ENCODE data around the gene MESP1. TPM values are rescaled to one million over a fixed set of nuclear protein-coding genes. Genes with fewer than 3 reads are reported as not detected.

The MESP1 gene
- total RNA-seq, 1 experiment from 2014 or later, result not detected

- Histone ChIP-seq H2AFZ (ENCODE audit: low read length) (no peak overlapping the region), H3K9me3 (ENCODE audit: low read length) (no peaks in the 10 kb centered on the region), H3K4me1 (ENCODE audit: low read length) (no peaks in the 10 kb centered on the region), H3K4me3 (ENCODE audit: low read length) (no peak overlapping the region), H3K27me3 (ENCODE audit: low read length) (no peaks in the 10 kb centered on the region), H3K36me3 (ENCODE audit: insufficient read depth, low read length) (no peaks in the 10 kb centered on the region), H3K9ac (ENCODE audit: low read length) (no peak overlapping the region), H3K4me2 (ENCODE audit: low read depth, low read length, poor library complexity, severe bottlenecking) (no peak overlapping the region), H3K27ac (ENCODE audit: low read length) (no peak overlapping the region), H3K79me2 (ENCODE audit: low read length) (no peaks in the 10 kb centered on the region), H3K9me2 (replicated peaks; ENCODE audit: insufficient read depth, low read length) (no peaks in the 10 kb centered on the region), H4K20me1 (ENCODE audit: insufficient read depth, low read depth, low read length) (peaks cover 5% of the 10 kb centered on the region; the same call in 1 of the 2 replicates)
- DNase-seq, result no peak
Measured at GRCh38 chr15:89704411-89704810, 46.6 kb downstream of the MESP1 start.

Small RNAs within 50 kb of the gene (small RNA-seq; reads per million reads assigned to genes)
- gene RNU6-132P, result 0.28 reads per million

Other genes starting within 250 kb of the MESP1 start
- gene TICRR, start 175.8 kb downstream of the MESP1 start, total RNA-seq (2014; rRNA removed; shearing (Covaris generic); ENCODE audit: low replicate concordance), result 5.1 and 5.5 TPM in 2 replicates
- not detected in 2 replicates for gene KIF7, start 95.8 kb downstream of the MESP1 start, total RNA-seq (2014; rRNA removed; shearing (Covaris generic); ENCODE audit: low replicate concordance)
- gene PLIN1, start 71.9 kb downstream of the MESP1 start, total RNA-seq (2014; rRNA removed; shearing (Covaris generic); ENCODE audit: low replicate concordance), result not detected in 2 replicates
- gene PEX11A, start 60.5 kb downstream of the MESP1 start, total RNA-seq (2014; rRNA removed; shearing (Covaris generic); ENCODE audit: low replicate concordance), result not detected in 2 replicates
- not detected in 2 replicates for gene WDR93, start 60.4 kb downstream of the MESP1 start, total RNA-seq (2014; rRNA removed; shearing (Covaris generic); ENCODE audit: low replicate concordance)
- gene MESP2, start 25.1 kb upstream of the MESP1 start, total RNA-seq (2014; rRNA removed; shearing (Covaris generic); ENCODE audit: low replicate concordance), result not detected in 2 replicates
- gene ANPEP, start 63.6 kb upstream of the MESP1 start, total RNA-seq (2014; rRNA removed; shearing (Covaris generic); ENCODE audit: low replicate concordance), result 0.58 TPM in 1 of 2 replicates, not detected in the other
- 29.3 and 40.7 TPM in 2 replicates for gene AP3S2, start 142.7 kb upstream of the MESP1 start, total RNA-seq (2014; rRNA removed; shearing (Covaris generic); ENCODE audit: low replicate concordance)
- gene ARPIN, start 161.7 kb upstream of the MESP1 start, total RNA-seq (2014; rRNA removed; shearing (Covaris generic); ENCODE audit: low replicate concordance), result not detected in 2 replicates

Measured in Karpas-422 (cell line).